LHCN-M2 (cell line): ENCODE measurements around the gene RRP8. TPM values are rescaled to one million over a fixed set of nuclear protein-coding genes. Genes with fewer than 3 reads are reported as not detected.
A peak's percentile ranks its signal among the peaks of the same experiment; 100 is the strongest.

Source experiments
- DNase-seq: peaks from one replicate; pipeline ENCODE4 v3.0.0-alpha.2; 2012; ENCODE audit warnings: low read depth
- polyA plus RNA-seq: library from polyadenylated mRNA; unstranded; fragments of >200 nt; gene quantifications from one replicate; pipeline ENCODE4 v1.2.1, GENCODE V29; 2012; ENCODE audit warnings: missing spikeins
- total RNA-seq: library from RNA; depleted of rRNA; stranded (reverse); fragments of >200 nt; gene quantifications from 2 replicates; pipeline ENCODE4 v1.2.3, GENCODE V29; 2014; rRNA removed

Gene RRP8
- total RNA-seq, result 16.5 and 19.5 TPM in 2 replicates
- 13.1 TPM for polyA plus RNA-seq

DNA sequence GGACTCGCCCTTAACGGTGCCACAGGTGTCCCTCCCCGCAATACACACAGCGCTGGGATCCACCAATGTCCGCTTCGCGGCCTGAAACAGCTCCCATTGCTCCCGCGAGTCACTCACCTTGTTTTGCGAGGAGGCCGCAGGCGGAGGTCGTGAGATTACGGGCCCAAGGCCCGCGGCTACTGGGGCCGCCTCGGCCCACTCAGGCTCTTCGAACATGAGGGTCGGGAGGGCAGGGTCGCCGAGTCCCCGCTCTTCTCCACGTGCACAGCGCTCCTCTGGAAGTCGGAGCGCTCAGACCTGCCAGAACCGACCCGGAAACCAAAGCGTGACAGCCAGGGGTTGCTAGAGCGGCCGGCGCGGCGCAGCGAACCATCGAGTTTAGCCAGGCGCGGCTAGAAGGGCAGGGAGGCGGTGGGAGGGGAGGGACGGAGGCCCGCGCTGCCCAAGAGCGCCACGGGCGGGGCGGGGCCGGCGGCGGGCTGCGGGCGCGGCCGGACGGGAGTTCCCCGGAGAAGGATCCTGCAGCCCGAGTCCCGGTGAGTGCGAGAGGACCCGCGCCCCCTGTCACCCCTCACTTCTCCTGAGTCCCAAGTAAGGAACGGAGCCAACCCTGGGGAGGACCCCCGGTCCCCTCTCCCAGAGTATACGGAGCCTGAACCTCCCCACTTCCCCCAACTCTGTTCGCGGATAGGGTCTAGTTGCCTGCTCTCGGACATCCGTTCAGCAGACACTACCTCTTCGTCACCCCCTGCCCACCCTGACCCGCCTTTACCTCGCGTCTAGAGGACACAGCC, at the start of gene RRP8, which contains the start of gene ILK:
TSS of gene RRP8 (minus strand) at position 330 of the 794 bp plus-strand sequence. CDS start at position 216, 114 bp downstream.
TSS of gene ILK (plus strand) at position 488 of the 794 bp plus-strand sequence. CDS start 498 bp downstream, outside the sequence.
- peak; percentile 84 for DNase-seq

- no peak for DNase-seq
These were observed 49.7 kb upstream of the RRP8 start for GRCh38 chr11:6653097-6653496.

DNA sequence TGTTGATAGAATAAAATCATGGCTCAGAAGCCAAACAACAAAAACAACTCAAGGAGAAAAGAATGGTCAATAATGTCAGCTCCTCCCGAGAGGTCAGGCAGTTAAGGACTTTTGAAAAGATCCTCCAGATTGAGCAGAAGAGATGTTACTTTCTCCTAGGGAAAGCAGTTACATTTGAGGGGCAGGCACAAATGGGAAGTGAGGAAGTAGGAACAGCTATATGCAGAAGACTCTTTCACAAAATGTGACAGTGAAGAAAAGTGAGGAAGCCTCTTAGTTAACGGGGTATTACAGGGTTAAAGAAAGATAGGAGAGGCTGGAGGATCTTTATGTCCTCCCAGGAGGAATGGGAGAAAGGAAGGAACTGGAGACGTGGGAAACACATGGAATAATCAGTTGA, 48.8 kb upstream of the RRP8 start:
- no peak for DNase-seq

DNA sequence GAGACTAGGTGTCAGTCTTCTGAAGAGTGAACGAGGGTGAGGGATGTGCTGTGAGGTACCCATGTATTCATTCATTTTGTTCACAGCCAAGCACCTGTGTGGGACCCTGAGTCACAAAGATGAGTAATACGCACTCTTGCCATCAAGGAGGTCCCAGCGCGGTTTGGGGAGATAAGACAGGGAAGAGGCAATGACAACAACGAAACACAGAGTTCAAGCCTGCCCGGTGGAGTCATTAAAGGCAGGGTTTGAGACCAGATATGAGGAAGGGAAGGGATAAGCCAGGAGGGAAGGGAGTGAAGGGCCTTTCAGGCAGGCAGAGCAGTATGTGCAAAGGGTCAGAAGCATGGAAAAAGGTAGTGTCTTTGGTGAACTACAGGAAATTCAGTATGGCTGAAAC, 47.6 kb upstream of the RRP8 start:
- DNase-seq, result no peak

DNA sequence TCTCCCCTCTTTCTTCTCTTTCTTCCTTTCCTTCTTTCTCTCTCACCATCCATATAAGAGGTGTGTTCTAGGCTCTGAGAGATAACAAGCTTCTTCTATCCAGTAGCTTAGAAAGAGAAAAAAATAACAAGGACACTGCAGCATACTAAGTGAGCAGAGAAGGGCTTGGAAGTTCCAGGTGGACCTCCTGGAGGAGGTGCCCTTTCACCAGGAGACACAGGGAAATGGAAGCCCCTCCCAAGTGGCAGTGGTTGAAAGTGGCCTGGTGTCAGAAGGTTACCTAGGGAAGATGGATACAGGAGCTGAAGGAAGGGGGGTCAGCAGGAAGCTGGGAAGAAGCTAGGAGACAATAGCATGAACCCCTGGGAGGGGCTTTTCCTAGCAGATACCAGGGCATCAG, 46.7 kb upstream of the RRP8 start:
- DNase-seq, result no peak

- no peak for DNase-seq
These were observed 45.1 kb upstream of the RRP8 start for GRCh38 chr11:6648501-6648900.

- DNase-seq, result no peak
These were observed 44.4 kb upstream of the RRP8 start for GRCh38 chr11:6647836-6648235.

DNA sequence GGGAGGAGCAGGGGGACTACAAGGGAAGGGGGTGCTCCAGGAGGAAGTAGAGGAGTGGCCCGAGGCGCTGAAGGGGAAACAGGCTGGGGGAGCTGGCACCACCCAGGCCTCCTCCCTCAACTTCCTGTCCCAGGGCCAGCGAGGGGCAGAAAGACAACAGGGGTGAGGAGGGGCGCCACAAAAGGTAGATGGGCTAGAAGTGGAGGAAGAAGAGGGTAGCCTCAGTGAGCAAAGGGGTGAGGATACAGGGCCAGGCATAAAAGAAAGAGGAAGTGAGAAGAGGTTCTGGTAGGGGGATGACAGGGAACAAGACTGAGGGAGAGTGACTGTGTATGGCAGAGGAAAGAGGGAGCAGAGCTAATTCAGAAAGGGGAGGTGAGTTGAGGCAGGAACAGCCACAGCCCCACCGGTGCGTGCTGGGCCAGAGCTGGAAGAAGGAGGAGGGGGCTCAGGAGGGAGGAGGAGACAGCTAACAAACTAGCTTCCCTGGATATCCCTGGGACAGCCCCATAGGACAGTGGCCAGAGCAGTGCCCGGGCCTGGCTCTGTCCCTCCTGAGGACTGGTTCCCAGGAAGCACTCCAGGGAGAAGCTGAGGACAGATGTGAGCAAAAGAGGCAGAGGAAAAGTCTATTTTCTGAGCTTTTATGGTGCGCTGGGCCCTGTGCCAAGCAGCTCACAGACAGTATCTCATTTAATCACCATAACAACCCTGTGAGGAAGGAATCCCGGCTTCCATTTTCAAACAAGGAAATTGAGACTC, 43.7 kb upstream of the RRP8 start:
- no peak for DNase-seq

DNA sequence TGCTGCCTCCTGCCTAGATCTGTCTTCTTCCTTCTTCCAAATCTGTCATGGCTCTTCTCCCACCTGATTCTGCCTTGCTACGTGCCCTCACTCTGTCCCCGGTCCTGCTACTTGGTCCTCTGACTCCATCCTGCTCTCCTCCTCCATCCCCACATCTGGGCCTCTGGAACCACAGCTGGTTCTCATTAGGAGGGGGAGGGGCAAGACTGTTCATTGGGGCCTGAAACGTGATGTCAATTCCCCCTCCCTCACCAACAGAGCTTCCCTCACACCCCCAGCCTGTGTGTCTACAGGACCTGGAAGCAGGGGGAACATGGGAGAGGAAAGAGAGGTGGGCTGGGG, 43.1 kb upstream of the RRP8 start:
- no peak for DNase-seq

DNA sequence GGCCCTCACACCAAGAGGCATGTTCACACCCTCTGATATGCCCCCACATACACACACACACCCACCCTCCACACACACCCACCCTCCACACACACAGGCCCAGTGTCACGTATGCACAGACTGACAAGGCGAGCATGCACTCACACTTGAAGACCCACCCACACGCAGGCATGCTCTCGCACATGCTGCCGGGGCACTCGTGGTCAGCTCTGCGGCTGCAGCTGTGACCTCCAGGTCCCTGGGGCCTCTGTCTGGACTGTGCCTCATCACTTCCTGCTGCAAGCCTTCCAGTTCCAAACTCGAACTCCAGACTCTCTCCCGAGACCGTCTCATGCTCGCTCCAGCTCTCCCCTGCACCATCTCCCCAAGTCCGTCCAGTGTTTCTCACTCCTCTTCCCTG, 42.7 kb upstream of the RRP8 start:
- DNase-seq, result peak; percentile 82

GRCh38 chr11:6642957-6643356, 39.5 kb upstream of the RRP8 start:
- DNase-seq, result no peak

GRCh38 chr11:6640985-6641701, 37.7 kb upstream of the RRP8 start:
- no peak for DNase-seq

DNA sequence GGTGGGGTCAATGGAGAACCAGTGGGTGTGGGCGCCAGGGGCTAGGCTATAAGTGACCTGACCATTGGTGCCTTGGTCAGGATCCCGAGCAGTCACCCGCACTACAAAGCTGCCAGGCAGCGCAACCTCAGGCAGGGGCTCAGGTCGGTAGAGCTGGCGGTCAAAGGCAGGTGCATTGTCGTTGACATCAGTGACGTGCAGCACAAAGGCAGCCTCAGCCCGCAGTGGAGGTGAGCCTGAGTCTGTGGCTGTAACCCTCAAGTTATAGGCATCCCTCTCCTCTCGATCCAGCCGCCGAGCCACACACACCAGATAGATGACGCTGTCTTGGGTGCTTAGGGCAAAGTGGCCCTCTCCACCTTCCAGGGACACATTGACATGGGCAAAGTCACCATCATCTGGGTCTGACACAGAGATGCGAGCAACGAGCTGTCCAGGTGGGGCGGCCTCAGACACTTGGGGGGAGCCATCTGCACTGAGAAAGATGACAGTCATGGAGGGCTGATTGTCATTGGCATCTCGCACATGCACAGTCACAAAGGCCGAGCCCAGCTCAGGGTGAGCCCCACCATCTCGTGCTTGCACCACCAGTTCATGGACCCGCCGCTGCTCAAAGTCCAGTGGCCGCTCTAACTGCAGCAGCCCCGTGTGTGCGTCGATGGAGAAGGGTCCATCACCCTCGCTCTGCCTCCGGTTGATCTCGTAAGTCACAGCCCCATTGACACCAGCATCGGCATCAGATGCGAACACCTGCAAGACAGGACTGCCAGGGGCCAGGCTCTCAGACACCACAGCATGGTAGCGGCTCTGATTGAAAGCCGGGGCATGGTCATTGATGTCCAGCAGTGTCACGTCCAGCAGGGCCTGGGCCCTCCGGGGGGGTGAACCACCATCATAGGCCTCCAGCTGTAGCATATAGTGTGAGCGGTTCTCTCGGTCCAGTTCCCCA, 36.9 kb upstream of the RRP8 start:
- DNase-seq, result no peak

DNA sequence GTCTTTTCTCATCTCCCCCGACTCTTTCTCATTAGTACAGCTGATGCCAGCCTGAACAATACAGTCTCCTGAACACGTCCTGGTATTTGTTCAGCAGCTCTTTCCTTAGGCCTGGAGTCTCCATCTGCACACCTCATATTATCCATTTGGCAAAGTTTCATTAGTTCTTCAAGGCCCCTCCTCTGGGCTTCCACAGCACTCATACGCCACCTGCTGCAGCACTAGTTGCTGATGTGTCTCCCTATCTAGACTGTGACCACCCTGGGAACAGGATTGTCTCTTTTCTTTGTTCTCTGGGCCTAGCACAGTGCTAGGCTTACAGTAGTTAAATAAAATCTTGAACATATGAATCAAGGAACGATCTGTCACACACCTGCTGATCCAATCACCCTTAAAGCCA, 35.0 kb upstream of the RRP8 start:
- DNase-seq, result no peak

DNA sequence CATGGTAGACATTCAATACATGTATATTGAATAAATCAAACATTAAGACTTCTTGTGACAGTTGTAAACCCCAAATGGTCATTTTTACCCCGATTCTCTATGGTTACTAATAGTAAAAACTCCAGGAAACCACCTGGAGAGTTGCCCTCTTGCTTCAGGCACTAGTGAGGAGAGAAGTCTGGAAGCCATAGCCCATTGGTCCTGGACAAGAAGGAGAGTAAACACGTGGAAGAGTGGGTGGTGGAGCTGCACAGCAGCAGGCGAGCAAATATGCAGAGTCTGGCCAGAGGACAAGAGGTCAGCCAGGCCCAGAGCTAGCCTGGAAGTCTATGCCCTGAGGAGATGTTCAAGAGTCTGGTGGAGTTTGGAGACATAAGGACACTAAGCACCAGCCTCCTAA, 34.5 kb upstream of the RRP8 start:
- no peak for DNase-seq

DNA sequence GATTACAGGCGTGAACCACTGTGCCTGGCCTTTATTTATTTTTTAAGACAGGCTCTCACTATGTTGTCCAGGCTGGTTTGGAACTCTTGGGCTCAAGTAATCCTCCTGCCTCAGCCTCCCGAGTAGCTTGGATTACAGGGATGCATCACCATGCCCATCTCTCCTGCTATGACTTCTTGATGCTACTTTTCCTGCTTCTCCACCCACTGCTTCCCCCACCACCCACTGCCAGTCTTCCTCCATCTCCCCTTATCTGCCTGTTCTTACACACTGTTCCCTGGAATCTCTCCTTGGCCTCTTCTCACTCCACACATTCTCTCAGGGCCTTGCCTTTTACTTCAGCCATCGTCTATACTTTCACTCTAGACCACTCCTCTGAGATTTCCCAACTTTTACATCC, 33.1 kb upstream of the RRP8 start:
- no peak for DNase-seq

DNA sequence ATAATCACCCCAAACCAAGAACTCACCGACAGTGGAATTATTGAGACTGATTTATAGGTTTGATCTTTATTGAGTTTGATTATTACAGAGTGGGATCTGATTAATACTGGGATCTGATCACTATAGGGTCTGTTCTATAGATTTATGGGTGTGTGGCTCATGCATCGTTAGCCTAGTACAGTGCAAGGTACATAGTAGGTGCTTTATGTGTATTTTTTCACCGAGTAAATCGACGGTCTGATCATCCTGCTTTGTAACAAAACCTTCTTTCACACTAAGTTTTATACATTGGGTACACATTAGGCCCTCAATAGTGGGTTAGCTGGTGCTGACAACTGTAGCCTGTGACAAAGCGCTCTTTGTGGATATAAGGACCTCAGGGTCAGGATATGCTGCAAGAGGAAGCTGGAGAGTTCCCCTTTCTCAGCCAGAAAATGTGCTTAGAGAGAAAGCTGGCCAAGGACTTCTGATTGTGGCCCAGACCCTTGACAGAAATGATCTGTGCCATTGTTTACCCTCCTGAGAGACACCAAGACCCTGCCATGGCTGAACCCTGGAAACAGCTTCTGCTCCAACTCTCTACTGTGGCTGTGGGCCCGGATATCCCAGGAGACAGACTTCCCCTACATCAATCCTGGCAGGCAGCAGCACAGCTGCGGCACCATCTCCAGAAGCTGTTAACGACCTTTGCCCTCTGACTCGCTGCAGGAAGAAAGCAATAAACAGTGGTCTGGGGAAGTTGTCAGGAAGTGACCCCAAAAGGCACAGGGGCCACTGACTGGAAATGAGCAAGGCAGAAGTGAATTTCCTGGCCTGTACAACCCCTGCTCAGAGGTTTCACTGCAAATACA, 31.9 kb upstream of the RRP8 start:
- DNase-seq, result peak; percentile 86

DNA sequence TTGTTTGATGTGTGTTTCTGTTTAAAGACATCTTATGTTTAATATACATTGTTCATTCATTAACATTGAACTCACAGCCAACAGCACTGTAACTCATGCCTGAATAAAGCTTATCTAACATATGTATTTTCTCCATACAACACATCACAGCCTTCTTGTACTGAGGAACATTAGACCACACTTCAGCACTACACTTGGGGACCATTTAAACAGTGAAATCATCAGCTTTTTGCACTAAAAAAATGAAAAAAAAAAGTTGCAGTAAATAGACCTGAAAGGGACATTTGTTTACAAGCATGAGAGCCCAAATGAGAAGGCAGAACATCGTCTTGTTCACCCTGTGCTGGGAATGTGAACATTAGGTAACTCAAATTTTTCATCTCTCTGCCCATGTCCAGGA, 31.1 kb upstream of the RRP8 start:
- no peak for DNase-seq

DNA sequence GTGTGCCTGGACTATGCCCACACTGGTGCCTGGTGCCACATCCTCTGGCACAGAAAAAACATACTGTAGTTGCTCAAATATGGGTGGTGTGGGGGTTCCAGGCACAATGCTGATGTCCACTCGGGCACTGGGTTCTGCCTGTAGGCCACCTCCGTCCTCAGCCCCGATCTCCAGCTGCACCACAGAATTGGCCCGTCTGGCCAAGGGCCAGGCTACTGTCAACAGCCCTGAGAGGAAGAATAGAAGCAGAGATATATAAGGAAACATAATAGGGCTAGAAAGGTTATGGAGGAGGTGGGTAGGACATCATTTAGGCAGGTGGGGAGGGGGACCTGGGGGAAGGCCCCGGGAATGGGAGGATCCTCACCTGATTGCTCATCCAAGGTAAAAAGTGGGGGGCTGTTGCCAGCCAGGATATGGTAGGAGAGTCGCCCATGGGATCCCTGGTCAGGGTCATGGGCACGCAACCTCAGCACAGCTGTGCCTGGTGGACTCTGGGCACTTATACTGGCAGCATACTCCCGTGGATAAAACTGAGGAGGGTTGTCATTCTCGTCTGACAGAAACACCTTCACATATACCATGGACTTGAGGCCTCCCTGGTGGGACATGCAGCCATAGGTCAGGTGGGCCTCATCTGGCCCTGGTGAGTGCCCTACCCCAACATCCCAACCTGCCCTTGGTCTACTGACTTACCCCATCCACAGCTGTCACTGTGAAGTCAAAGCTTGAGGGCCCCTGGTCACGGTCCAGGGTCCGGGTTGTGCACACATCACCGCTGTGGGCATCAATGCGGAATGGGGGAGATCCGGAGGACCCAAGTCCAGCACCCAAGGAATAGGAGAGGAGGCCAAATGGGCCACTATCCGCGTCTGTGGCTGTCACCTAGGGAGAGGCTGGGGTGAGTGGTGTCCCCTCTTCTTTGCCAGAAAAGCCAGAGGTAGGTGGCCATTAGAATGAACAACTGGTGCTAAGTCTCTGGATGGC, 30.3 kb upstream of the RRP8 start:
- no peak for DNase-seq
